HG03354 (cell line): ENCODE data around the gene SERPINE1.

Experiments used
- ATAC-seq: cut with Tn5 transposase; IDR thresholded peaks from one replicate; pipeline ENCODE4 v1.9.1; 2021; ENCODE audit warnings: mild to moderate bottlenecking; ENCODE audit not compliant: unreplicated experiment, poor library complexity, severe bottlenecking

SERPINE1 gene

DNA sequence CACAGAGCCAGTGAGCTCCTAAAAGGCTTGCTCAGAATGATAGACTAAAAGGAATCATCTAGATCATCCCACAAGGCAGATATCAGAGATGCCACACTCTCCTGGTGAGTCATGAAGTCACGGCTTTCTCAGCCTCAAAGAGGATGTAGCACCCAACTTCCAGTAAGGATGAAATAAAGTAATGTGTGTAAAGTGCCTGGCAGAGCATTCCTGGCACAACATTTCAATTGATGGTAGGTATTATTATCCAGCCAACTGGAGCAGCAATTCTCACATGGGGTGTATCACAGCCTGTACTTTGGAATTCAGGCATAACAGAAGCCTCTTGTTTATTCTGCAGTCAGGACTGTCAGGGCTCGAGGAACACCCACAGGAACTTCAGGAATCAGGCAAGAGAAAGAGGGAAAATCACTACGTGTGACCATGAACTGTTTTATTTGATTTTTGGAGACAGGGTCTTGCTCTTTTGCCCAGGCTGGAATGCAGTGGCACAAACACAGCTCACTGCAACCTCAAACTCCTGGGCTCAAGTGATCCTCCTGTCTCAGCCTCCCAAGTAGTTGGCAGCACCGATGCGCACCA, 58.4 kb downstream of the SERPINE1 start:
- no peak for ATAC-seq

DNA sequence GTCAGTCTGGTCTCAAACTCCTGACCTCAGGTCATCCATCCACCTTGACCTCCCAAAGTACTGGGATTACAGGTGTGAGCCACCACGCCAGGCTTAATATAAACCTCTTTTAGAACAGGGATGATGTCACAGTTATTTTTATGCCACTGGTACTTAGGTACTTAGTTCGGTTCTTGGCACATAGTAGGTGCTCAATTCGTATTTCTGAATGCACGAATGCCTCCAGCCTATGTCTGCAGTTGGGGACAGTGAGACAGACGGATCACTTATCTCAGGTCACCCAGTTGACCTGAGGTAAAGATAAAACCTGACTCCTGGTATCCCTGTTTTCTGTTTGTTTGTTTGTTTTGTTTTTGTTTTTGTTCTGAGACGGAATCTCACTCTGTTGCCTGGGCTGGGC, 59.3 kb downstream of the SERPINE1 start:
- ATAC-seq = no peak

- no peak for ATAC-seq
Measured at GRCh38 chr7:101186844-101187428, 60.0 kb downstream of the SERPINE1 start.
